Measurements from ENCODE around the gene ENGASE. TPM values are rescaled to one million over a fixed set of nuclear protein-coding genes. Genes with fewer than 3 reads are reported as not detected.

ENGASE gene
- total and polyA plus RNA-seq, 9 of the 15 experiments (the other 6 are each of a cell fraction or from before 2014, with no cell fraction given), result 0.06 to 45.5 (median 13.9) TPM

DNA sequence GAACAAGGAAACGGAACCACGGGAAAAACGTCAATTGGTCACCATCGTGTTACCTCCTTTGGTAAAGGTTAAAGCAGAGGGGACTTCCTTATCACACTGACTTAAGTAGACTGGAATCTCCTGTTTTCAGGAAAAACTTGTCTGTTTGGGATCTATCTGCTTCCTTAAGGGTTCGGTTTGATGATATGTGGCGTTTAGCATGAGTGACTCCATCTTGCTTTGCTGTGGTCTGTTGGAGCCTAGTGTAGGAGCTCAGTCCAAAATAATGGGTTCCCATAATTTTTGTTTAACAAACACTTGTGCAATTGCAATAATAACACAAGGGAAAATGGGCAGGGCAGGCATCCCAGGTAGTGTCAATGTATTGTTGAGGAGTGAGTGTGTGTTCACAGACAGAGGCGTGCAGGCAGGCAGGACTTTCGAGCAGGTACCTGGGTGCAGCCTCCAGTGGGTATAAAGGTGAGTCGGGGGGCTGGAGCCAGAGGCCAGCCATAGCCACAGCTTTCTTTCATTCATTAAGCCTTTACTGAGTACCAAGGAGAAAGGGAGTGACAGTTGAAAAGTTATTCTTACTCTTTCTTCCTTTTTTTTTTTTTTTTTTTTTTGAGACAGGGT is 4.3 kb upstream of the ENGASE start (continued):
- no peak for TF ChIP-seq SUPT5H (IDR thresholded peaks at IDR 0.05)

DNA sequence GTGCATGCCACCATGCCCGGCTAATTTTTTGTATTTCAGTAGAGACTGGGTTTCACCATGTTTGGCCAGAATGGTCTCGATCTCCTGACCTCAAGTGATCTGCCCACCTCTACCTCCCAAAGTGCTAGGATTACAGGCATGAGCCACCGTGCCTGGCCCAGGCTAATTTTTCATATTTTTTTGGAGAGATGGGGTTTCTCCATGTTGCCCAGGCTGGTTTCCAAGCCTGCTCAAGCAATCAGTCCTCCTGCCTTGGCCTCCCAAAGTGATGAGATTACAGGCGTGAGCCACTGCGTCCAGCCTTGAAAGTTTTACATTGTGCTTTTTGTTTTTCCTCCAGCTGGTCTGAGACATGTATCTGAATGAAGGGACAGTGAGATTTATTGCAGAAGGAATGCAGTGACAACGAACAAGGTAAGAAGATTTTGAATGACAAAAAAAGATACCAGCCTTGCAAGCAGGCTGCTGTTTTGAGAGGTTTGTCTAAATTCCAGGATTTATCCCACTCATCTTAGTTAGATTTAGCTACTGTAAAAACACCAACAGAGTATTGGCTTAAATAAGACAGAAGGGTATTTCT is 3.4 kb upstream of the ENGASE start:
- CTCF ChIA-PET (ENCODE audit: low intra/inter-chr PET ratio), result no interaction called here
- Histone ChIP-seq H3K9me3 (replicated peaks; ENCODE audit: control insufficient read depth, insufficient read depth, low read depth, low read length) (no peaks in the 10 kb centered on the region), H3K79me2 (ENCODE audit: control insufficient read depth, insufficient read depth, low read length) (peaks cover 11% of the 10 kb centered on the region; the same call in 2 of the 3 replicates), H2AFZ (ENCODE audit: low read depth, low read length) (no peak overlapping the region), H3K4me1 (replicated peaks in 1 of 2; ENCODE audit: control insufficient read depth in 2 of 2, insufficient read depth in 2 of 2, low read length in 2 of 2) (peaks cover 8 to 14% of the 10 kb centered on the region in 2 experiments; a peak in 4 of 5 replicates), H3K36me3 (ENCODE audit: control insufficient read depth, insufficient read depth, low read length) (no peaks in the 10 kb centered on the region), H3K27me3 (ENCODE audit: control insufficient read depth in 2 of 2, insufficient read depth in 2 of 2, low read length in 2 of 2) (peaks cover 17 to 20% of the 10 kb centered on the region in 2 experiments; a peak in 4 of 5 replicates), H4K20me1 (replicated peaks; ENCODE audit: control insufficient read depth, insufficient read depth, low read length) (no peaks in the 10 kb centered on the region), H3K9me1 (ENCODE audit: control insufficient read depth, insufficient read depth, low read length) (no peaks in the 10 kb centered on the region), H3K9ac (ENCODE audit: insufficient read depth in 1 of 2, low read depth in 2 of 2, low read length in 2 of 2) (no peak overlapping the region), H3K4me3 (no peak overlapping the region), H3K4me2 (ENCODE audit: insufficient read depth, low read length) (no peak overlapping the region), H3K27ac (ENCODE audit: extremely low read depth, low read depth, low read length) (no peak overlapping the region)
- in situ Hi-C loops (cut with MboI) (loop anchor here (25.0 kb wide), 1 partner anchor 316 kb away; no protein-coding TSS in a partner anchor), intact Hi-C loops (cut with micrococcal nuclease) (no loop called here)
- TF ChIP-seq DACH1 (IDR thresholded peaks at IDR 0.05; ENCODE audit: partially characterized antibody), result no peak
- WGBS (ENCODE audit: insufficient coverage, low coverage, missing lambda C conversion rate), result 10% methylated on average over 6 of the region's 6 CpGs
- no peak for ATAC-seq
- no peak for DNase-seq (ENCODE audit: extremely low read depth in 1 of 4, low spot score in 3 of 4)
- BruUV-seq (replicated peaks), result no TSS peak
- POLR2A ChIA-PET, result interaction anchor here (0.8 kb wide), 1 partner anchor 11 kb away, joined by 3 read pairs; no protein-coding TSS in a partner anchor
- FAIRE-seq, result no peak
